ENCODE measurements around the gene C2CD2. TPM values are rescaled to one million over a fixed set of nuclear protein-coding genes. Genes with fewer than 3 reads are reported as not detected.

The C2CD2 gene
- total and polyA plus RNA-seq, 10 of the 15 experiments (the other 5 are each of a cell fraction or from before 2014, with no cell fraction given): 2.2 to 30.9 (median 9.9) TPM

DNA sequence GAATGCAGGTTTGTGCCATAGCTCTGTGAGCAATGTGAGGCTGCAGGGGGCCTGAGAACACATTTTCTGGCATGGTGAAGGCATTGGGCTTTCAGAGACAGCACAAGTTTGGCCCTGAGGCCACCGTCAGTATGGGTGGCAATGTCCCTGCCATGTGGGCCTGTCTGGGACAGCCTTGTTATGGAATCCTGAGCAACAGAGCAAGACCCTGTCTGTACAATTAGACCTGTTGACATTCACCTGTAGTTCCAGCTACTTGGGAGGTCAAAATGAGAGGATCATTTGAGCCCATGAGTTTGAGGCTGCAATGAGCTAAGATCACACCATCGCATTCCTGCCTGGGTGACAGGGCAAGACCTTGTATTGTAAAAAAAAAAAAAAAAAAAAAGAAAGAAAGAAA, 110.2 kb downstream of the C2CD2 start (continued):
- TF ChIP-seq, protein P1, sequence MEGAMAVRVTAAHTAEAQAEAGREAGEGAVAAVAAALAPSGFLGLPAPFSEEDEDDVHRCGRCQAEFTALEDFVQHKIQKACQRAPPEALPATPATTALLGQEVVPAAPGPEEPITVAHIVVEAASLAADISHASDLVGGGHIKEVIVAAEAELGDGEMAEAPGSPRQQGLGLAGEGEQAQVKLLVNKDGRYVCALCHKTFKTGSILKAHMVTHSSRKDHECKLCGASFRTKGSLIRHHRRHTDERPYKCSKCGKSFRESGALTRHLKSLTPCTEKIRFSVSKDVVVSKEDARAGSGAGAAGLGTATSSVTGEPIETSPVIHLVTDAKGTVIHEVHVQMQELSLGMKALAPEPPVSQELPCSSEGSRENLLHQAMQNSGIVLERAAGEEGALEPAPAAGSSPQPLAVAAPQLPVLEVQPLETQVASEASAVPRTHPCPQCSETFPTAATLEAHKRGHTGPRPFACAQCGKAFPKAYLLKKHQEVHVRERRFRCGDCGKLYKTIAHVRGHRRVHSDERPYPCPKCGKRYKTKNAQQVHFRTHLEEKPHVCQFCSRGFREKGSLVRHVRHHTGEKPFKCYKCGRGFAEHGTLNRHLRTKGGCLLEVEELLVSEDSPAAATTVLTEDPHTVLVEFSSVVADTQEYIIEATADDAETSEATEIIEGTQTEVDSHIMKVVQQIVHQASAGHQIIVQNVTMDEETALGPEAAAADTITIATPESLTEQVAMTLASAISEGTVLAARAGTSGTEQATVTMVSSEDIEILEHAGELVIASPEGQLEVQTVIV (IDR thresholded peaks at IDR 0.05; ENCODE audit: borderline replicate concordance, partially characterized antibody): no peak

DNA sequence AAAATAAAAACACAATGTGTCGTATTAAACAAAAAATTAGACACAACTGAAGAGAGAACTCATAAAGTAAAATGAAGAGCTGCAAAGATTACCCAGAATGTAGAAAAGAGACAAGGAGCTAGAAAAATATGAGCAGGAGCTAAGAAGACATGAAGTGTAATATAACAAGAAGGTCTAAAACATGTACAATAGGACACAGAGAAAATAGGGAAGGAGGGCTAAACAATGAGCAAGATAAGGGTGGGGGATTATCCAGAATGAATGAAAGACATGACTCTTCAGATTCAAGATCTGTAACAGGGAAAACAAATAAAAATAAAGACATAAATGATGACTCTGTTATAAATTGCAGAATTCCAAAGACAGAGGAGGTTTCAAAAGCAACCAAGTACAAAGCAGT, 112.9 kb downstream of the C2CD2 start:
- FAIRE-seq: no peak
- Histone ChIP-seq H3K36me3 (ENCODE audit: control insufficient read depth in 2 of 2, insufficient read depth in 2 of 2, low read length in 1 of 2) (peaks cover 12 to 18% of the 10 kb centered on the region in 2 experiments), H3K27ac (ENCODE audit: control insufficient read depth, insufficient read depth) (no peak overlapping the region), H3K9ac (ENCODE audit: control insufficient read depth, insufficient read depth, low read length) (no peak overlapping the region), H3K79me2 (ENCODE audit: control insufficient read depth, insufficient read depth, low read length) (no peaks in the 10 kb centered on the region), H4K20me1 (ENCODE audit: control insufficient read depth, insufficient read depth) (no peaks in the 10 kb centered on the region), H3K4me1 (ENCODE audit: control insufficient read depth, insufficient read depth, low read length) (peaks cover 14% of the 10 kb centered on the region), H2AFZ (ENCODE audit: control insufficient read depth, low read depth, low read length) (no peak overlapping the region), H3K4me3 (no peak overlapping the region), H3K27me3 (replicated peaks in 1 of 2; ENCODE audit: control insufficient read depth in 2 of 2, insufficient read depth in 2 of 2, low read length in 1 of 2) (no peaks in the 10 kb centered on the region), H3K4me2 (ENCODE audit: control insufficient read depth, insufficient read depth) (no peak overlapping the region), H3K9me3 (replicated peaks; ENCODE audit: control insufficient read depth, insufficient read depth, low read length) (no peaks in the 10 kb centered on the region)
- TF ChIP-seq KLF5 (IDR thresholded peaks at IDR 0.05; ENCODE audit: partially characterized antibody) (no peak), MYC (IDR thresholded peaks at IDR 0.05; ENCODE audit: insufficient read depth, insufficient read length, insufficient replicate concordance, low read length, severe bottlenecking) (no peak), KAT2A (conservative IDR thresholded peaks at IDR 0.05; ENCODE audit: control insufficient read depth, low read depth, low read length) (no peak), RFX5 (IDR thresholded peaks at IDR 0.05; ENCODE audit: low read depth, low read length) (no peak), NFXL1 (IDR thresholded peaks at IDR 0.05; ENCODE audit: borderline replicate concordance) (no peak), FOXM1 (IDR thresholded peaks at IDR 0.05; ENCODE audit: low read depth, low read length) (no peak), EP300 (IDR thresholded peaks at IDR 0.05; ENCODE audit: borderline replicate concordance in 1 of 2, control insufficient read depth in 1 of 2, low read depth in 2 of 2, low read length in 2 of 2) (no peak), POLR2AphosphoS5 (IDR thresholded peaks at IDR 0.05; ENCODE audit: low read length) (no peak), GABPA (IDR thresholded peaks at IDR 0.05; ENCODE audit: low read depth) (no peak), DPF2 (IDR thresholded peaks at IDR 0.05) (no peak), TCF3 (IDR thresholded peaks at IDR 0.05; ENCODE audit: borderline replicate concordance, insufficient read depth, low read depth, low read length) (no peak), SREBF1 (IDR thresholded peaks at IDR 0.05; ENCODE audit: low read length) (no peak)
- TF ChIP-seq, protein P2, sequence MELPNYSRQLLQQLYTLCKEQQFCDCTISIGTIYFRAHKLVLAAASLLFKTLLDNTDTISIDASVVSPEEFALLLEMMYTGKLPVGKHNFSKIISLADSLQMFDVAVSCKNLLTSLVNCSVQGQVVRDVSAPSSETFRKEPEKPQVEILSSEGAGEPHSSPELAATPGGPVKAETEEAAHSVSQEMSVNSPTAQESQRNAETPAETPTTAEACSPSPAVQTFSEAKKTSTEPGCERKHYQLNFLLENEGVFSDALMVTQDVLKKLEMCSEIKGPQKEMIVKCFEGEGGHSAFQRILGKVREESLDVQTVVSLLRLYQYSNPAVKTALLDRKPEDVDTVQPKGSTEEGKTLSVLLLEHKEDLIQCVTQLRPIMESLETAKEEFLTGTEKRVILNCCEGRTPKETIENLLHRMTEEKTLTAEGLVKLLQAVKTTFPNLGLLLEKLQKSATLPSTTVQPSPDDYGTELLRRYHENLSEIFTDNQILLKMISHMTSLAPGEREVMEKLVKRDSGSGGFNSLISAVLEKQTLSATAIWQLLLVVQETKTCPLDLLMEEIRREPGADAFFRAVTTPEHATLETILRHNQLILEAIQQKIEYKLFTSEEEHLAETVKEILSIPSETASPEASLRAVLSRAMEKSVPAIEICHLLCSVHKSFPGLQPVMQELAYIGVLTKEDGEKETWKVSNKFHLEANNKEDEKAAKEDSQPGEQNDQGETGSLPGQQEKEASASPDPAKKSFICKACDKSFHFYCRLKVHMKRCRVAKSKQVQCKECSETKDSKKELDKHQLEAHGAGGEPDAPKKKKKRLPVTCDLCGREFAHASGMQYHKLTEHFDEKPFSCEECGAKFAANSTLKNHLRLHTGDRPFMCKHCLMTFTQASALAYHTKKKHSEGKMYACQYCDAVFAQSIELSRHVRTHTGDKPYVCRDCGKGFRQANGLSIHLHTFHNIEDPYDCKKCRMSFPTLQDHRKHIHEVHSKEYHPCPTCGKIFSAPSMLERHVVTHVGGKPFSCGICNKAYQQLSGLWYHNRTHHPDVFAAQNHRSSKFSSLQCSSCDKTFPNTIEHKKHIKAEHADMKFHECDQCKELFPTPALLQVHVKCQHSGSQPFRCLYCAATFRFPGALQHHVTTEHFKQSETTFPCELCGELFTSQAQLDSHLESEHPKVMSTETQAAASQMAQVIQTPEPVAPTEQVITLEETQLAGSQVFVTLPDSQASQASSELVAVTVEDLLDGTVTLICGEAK (IDR thresholded peaks at IDR 0.05; ENCODE audit: borderline replicate concordance): no peak
- TF ChIP-seq, protein P3, sequence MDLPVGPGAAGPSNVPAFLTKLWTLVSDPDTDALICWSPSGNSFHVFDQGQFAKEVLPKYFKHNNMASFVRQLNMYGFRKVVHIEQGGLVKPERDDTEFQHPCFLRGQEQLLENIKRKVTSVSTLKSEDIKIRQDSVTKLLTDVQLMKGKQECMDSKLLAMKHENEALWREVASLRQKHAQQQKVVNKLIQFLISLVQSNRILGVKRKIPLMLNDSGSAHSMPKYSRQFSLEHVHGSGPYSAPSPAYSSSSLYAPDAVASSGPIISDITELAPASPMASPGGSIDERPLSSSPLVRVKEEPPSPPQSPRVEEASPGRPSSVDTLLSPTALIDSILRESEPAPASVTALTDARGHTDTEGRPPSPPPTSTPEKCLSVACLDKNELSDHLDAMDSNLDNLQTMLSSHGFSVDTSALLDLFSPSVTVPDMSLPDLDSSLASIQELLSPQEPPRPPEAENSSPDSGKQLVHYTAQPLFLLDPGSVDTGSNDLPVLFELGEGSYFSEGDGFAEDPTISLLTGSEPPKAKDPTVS (IDR thresholded peaks at IDR 0.05; ENCODE audit: low read depth, low read length): no peak
- no TSS peak for BruUV-seq (replicated peaks)
- RAD21 ChIA-PET (ENCODE audit: unreplicated experiment): no interaction called here
- ATAC-seq: no peak
- SMC1A ChIA-PET (ENCODE audit: uncharacterized antibody, unreplicated experiment): interaction anchor here (0.7 to 1.0 kb wide), 2 partner anchors 79 to 304 kb away, joined by 3 to 4 read pairs; no protein-coding TSS in a partner anchor
- CTCF ChIA-PET: interaction anchor here (1.1 kb wide), 1 partner anchor 24 kb away, joined by 3 read pairs; no protein-coding TSS in a partner anchor
- intact Hi-C loops (cut with micrococcal nuclease; ENCODE audit: unreplicated experiment) (no loop called here), in situ Hi-C loops (cut with MboI) (no loop called here)
- DNase-seq (ENCODE audit: low read depth, low spot score): no peak
- POLR2A ChIA-PET: interaction anchor here (0.6 to 0.7 kb wide), 2 partner anchors 208 to 478 kb away, joined by 3 to 5 read pairs; no protein-coding TSS in a partner anchor
- 95% methylated on average over 1 of the region's 1 CpG for WGBS (ENCODE audit: insufficient coverage, insufficient replicate concordance, low lambda C conversion rate, missing lambda C conversion rate)

Measured in GM12878 (cell line).